GDM1 (cell line): ENCODE results near the gene KCTD16.

Source experiments
- DNase-seq: peaks from one replicate; lab custom pipeline; 2025; lab: John Stamatoyannopoulos, UW

KCTD16 gene

GRCh38 chr5:144207875-144208444 lies 37.3 kb downstream of the KCTD16 start:
- no peak for DNase-seq

GRCh38 chr5:144209361-144209760 lies 38.7 kb downstream of the KCTD16 start:
- DNase-seq = no peak

GRCh38 chr5:144210655-144211054 lies 40.0 kb downstream of the KCTD16 start:
- no peak for DNase-seq

- no peak for DNase-seq
Measured at GRCh38 chr5:144219869-144220268, 49.2 kb downstream of the KCTD16 start.

GRCh38 chr5:144227363-144227999 lies 56.8 kb downstream of the KCTD16 start:
- no peak for DNase-seq

GRCh38 chr5:144230806-144231205 lies 60.1 kb downstream of the KCTD16 start:
- no peak for DNase-seq

- DNase-seq = no peak
Measured at GRCh38 chr5:144232285-144232684, 61.6 kb downstream of the KCTD16 start.

GRCh38 chr5:144236499-144236898 lies 65.8 kb downstream of the KCTD16 start:
- DNase-seq = no peak

- no peak for DNase-seq
Measured at GRCh38 chr5:144237851-144238250, 67.2 kb downstream of the KCTD16 start.

GRCh38 chr5:144247131-144247530 lies 76.5 kb downstream of the KCTD16 start:
- DNase-seq = no peak

- DNase-seq = no peak
Measured at GRCh38 chr5:144248015-144248414, 77.3 kb downstream of the KCTD16 start.

GRCh38 chr5:144249755-144250464 lies 79.2 kb downstream of the KCTD16 start:
- DNase-seq = no peak

- no peak for DNase-seq
Measured at GRCh38 chr5:144254552-144254951, 83.9 kb downstream of the KCTD16 start.

- no peak for DNase-seq
Measured at GRCh38 chr5:144260121-144260520, 89.4 kb downstream of the KCTD16 start.

GRCh38 chr5:144265643-144266247 lies 95.1 kb downstream of the KCTD16 start:
- DNase-seq = no peak

GRCh38 chr5:144267961-144268513 lies 97.4 kb downstream of the KCTD16 start:
- DNase-seq = no peak

GRCh38 chr5:144273232-144274027 lies 102.8 kb downstream of the KCTD16 start:
- no peak for DNase-seq

GRCh38 chr5:144275329-144275728 lies 104.7 kb downstream of the KCTD16 start:
- no peak for DNase-seq

GRCh38 chr5:144276034-144276822 lies 105.6 kb downstream of the KCTD16 start:
- no peak for DNase-seq

- DNase-seq = no peak
Measured at GRCh38 chr5:144281784-144282183, 111.1 kb downstream of the KCTD16 start.

- no peak for DNase-seq
Measured at GRCh38 chr5:144284036-144284435, 113.4 kb downstream of the KCTD16 start.
